Activated gamma-delta T cell (primary cell): ENCODE results near the gene MUC5B.

Experiments used
- DNase-seq: peaks from one replicate; lab custom pipeline; 2025; lab: John Stamatoyannopoulos, UW

MUC5B gene

DNA sequence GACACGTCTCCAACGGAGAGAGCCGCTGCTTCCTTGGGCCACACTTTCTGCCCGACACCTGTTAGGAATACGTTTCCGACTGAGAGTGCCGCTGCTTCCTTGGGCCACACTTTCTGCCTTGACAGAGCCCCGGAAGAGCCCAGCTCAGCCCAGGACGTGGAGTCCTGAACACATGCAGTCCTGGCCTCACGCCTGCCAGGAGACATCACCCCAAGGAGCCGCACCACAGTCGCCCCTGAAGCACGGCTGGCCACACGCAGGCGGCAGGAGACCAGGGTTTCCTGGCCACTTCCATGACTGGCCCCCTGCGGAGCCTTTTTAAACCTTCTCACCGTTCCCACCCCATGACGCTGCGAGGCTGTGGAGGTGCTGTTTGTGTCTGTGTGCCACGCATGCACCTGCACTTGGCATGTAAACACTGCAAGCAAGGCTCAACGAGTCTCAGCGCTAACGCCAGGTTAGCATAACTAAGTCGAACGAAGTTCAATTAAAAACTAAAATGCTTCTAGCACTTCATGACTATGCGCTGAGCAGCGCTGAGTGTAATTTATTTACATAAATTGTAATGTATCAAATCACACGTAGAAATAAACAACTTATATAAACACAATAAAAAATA is 77.8 kb downstream of the MUC5B start:
- no peak for DNase-seq

DNA sequence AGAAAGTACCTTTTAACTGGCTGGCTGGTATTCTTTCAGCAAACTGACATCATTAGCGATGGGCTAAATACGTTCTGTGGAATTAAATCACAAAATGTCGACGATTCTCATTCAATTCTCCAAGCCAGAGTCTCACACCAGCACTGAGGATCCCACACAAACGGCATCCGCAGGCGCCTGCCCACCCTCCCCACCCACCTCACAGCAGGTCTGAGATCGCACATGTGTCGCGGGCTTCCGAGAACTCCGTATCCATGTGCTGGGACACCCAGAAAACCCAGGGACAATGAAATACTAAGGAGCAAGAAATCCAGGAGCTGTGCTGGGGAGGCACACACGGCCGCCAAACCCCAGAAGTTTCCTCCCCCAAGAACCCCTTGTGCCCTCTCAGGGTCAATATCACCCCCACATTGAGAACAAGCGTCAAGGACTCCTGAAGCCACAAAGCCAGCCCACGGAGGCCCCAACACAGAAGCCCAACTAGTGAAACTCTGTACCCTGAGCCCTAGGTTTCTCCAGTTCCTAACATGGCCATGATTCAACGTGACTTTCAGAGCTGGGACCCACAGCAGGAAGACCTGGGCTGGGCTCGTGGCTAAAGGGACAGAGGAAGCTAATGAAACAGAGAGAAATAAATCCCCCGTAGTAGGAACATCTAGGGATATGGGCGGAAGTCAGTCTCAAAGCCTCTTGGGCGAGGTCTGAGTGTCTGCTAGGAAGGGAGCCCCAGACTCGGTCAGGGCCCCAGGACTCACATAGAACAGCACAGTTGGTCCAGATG is 78.5 kb downstream of the MUC5B start:
- DNase-seq: no peak

DNA sequence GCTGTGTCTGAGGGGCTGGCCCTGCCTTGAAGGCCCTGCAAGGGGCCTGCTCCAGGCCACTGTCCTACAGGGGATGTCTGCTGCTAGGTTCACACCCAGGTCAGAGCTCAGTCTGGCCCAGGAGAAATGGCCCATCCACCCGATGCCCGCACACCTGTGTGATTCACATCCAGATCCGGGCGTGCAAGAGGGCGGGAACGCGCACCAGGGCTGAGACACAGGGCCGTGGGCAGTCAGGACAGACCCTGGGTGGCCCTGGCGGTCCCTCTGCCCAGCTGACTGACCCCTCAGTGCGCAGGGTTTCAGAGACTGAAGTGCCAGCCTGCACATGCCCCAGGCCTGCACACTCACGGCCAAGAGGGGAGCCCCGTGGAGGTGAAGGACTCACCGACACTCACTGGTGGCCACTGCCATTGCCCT is 79.2 kb downstream of the MUC5B start:
- no peak for DNase-seq

DNA sequence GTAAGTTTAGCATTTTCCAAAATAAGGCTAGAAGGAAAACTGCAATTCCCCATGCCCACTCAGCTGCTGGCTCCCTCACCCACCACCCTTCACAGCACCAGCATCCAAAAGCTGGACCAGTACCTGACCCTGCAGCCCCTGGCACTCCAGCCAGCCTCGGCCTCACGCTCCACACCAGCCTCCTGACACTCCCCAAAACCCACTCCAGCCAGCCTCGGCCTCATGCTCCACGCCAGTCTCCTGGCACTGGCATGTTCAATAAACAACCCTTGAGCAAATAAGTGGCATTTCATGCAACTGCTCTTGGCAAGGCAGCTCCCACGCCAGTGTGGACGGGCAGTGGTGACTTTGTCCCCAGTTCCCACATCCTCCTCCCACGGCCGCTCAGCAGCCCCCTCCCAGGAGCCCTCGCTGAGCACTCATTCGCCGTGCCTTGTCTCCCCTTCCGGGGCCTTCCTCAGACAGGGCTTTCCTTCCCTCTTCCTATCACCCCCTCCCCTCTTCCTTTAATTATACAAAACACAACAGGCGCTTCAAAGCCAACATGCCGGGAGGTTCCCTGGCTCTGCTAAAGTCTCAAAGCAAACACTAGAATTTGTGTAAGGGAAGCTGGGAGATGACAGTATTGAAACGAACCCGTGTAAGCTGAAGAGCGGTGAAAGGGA is 79.7 kb downstream of the MUC5B start:
- no peak for DNase-seq

DNA sequence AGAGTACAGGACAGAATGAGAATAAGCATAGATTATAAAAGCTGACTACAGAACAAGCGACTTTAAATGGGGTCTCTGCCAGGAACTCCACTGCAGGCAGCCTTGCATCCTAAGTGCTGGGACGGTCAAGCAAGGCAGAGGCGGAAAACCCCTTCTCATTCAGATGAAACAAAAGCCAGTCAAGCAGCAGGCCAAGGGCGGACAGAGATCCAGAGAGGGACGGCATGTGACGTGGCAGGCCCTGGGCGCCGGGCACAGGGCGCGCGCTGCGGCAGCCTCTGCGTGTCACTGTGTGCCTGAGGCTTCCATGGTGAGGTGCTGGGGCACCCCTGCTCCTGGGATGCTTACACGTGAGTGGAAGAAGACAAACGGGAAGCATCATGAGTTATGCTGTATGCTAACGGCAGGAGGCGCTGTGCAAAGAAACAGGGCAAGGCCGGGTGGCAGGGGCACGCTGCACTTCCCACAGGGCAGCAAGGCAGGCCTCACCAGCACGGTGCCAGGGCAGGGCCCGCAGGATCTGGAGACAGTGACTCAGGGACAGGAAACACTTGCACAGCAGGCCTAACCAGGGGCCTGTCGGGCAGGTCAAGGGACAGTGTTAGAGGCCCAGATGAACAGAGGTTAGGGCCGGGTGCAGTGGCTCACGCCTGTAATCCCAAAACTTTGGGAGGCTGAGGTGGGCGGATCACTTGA is 80.4 kb downstream of the MUC5B start:
- no peak for DNase-seq

DNA sequence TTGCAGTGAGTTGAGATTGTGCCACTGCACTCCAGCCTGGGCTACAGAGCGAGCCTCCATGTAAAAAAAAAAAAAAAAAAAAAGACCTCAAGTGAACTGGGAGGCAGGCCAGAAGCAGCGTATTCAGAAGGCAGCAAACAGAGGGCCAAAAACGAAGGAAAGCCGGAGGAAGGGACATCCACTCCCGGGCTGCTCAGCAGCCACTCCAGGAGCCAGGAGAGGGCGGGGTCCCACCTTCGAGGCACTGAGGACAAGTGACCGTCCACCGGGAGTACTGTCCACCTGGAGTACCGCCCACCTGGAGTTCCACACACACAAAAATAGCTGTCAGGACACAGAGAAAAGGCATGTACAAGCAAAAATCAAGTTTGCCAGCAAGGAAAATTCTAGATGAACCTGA is 81.1 kb downstream of the MUC5B start:
- no peak for DNase-seq

DNA sequence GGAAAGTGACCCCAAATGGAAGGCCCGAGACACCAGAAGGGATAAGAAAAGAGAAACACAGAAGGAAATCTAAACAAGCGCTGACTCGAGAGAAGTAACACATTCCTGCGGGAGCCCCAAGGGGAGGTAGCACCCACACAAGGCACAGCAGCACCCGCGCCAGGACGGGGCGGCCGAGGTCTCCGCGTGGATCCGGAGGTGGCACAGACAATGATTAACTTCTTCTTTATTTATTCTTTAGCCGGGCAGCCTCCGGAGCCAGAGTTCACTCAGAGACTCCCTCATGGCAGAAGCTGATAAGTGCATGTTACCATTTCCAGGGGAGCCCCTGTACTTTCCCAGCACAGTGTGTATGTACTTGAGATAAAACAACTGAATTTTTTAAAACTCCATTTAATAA is 81.5 kb downstream of the MUC5B start:
- DNase-seq: no peak

DNA sequence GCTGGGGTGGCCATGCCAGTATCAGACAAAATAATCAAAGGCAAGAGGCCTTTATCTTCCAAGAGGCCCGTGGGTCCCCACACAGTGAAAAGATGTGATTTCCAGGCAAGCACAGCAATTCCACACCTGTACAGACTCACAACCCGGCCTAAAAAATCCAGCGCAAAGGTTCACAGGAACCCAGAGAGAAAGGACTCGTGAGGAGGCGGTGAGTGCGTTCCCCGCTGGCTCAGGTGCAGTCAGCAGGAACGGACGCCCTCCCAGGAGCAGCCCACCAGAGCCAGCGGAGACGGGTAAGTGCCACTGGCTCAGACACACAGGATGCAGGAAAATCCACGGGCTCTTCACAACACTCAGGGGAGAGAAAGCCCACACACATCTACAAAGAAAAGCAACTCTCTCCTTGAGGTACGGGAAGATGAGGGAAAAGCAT is 82.2 kb downstream of the MUC5B start:
- no peak for DNase-seq

DNA sequence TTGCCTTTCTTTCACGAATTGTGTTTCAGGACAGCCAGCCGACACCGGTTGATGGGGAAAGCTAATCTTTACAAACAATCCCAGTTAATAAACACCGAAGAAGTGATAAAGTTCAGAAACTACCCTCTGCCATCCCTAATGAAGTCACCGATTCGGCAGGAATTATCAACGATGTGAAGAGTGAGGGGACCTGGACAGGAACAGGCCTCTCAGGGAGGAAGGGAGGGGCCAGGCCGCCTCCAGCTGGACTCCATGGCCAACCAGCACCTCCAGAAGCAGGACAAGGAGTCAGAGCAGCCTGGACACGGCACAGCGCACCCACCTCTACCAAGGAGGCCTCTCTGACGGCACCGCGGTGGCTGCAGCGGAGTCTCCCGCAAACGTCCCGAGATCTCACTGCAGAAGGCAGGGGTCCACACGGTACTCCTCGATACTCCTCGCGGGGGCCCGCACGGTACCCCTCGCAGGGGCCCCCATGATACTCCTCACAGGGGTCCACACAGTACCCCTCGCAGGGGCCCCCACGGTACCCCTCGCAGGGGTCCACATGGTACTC is 82.7 kb downstream of the MUC5B start:
- no peak for DNase-seq

DNA sequence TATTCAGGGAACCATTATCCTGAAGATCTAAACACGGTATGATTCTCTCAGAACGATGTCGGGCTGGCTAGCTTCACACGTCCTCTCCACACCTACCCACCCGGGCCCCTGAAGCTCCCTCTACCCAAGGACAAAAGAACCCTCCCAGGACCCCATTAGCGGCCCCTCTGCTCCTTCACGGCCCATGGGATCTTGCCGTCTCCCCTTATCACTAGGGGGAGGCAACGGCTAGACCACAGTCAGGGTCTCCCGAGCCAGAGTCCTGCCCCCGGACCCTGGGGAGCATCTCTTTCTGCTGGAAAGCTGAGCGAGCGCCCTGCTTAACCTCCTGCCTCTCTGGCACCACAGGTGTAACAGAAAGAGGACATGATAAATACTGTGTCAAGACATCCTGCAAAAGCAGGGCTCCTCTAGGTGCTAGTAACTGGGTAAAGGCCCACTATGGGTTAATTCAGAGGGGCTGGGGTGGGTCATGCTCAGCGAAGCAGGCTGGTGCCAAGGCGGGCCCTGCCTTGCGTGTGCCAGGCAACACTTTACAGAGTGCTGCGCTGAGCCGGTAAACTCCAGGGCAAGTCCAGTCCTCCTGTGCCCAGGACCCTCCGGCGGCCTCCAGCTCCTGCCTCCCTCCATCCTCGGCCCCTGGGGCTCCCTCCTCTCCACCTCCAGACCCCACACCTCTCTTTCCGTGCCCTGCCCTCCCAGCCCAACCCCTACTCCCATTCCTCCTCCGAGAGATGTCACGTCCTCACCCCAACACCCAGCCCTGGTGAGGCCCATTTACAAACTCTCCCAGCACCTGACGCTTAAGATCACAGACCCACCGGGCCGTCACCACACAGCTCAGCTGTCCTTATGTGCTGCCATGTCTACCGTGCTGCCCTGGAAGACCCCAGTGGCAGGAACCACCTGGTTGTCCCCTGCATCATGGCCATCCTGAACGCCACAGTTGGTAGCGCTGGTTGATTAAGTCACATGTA is 83.6 kb downstream of the MUC5B start:
- DNase-seq: no peak

DNA sequence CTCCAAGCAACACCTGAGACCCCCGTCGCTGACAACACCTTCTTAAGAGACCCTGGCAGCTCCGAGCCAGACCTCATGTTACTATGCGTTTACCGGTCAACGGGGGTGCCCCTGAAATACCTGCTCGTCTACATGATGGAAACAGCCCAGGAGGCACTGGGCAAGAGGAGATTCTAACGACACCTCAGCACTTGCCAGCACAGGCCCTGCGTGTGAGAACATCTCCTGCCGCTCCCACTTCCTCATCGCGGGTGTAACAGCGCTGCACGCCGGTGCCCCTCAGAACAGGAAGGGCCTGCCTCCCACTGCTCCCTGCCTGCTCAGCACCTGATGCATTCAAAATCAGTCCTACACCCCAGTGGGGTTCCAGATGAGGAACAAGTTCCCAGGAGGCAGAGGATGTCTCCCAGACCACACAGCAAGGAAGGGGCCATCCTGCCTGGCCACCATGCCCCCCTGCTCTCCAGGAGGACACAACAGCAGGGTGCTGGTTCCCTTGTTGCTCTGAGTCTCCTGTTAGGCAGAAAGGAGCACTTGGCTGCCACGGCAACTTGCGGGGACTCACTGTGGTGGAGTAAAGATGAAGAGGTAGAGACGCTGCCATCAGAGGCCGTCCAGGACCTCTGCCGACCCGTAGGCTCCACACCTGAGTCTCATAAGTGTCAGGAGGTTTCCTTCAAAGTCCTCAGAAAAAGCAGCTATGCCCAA is 84.5 kb downstream of the MUC5B start:
- no peak for DNase-seq

DNA sequence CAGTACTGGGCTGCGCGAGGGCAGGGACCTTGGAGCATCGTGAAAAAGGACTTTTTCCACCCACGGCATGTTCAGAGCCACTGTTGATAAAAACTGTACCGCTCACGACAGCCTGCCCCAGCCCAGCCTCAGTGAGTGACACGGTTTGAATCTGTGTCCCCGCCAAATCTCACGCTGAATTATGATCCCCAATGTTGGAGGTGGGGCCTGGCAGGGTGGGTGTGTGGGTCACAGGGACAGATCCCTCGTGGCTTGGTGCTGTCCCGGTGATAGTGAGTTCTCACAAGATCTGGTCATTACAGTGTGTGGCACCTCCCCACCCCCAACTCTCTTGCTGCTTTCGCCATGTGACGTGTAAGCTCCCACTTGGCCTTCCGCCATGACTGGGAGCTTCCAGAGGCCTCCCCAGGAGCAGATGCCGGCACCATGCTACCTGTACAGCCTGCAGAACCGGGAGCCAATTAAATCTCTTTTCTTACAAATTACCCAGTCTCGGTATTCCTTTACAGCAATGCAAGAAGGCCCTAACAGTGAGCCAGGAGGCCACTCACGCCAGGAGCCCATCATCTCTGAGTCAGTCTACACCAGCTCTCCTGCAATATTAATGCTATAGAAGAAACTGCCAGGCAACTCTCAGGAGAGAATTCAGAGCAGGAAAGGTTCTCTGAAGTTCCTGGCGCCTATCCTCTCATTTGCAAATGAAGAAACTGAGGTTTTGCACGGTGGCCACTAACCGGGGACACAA is 85.3 kb downstream of the MUC5B start:
- DNase-seq: no peak

DNA sequence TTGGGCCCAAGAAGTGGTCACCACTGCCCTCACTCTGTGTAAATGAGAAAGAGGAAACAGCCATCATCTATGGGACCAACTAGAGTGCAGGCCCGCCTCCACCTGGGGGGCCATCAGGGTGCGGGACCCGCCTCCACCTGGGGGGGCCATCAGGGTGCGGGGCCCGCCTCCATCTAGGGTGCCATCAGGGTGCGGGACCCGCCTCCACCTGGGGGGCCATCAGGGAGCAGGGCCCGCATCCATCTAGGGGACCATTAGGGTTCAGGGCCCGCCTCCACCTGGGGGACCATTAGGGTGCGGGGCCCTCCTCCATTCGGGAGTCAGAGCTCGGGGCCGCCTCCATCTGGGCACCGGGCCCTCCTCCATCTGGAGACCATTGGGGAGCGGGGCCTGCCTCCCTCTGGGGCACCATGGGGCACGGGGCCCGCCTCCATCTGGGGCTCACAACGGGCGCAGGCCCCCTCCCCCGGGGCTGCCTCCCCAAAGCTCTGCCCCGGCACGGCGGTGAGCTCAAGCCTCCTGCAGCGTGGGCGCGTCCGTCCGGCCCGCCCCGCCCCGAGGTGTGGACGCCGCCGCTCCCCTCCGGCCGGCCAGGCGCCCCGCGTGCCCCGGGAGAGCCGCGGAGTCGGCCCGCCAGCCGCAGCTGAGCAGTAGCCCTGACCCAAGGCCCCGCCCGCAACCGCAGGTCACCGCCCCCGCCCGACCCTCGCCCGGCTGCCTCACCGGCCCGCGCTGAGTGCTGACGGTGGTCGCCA is 86.1 kb downstream of the MUC5B start:
- DNase-seq: no peak

DNA sequence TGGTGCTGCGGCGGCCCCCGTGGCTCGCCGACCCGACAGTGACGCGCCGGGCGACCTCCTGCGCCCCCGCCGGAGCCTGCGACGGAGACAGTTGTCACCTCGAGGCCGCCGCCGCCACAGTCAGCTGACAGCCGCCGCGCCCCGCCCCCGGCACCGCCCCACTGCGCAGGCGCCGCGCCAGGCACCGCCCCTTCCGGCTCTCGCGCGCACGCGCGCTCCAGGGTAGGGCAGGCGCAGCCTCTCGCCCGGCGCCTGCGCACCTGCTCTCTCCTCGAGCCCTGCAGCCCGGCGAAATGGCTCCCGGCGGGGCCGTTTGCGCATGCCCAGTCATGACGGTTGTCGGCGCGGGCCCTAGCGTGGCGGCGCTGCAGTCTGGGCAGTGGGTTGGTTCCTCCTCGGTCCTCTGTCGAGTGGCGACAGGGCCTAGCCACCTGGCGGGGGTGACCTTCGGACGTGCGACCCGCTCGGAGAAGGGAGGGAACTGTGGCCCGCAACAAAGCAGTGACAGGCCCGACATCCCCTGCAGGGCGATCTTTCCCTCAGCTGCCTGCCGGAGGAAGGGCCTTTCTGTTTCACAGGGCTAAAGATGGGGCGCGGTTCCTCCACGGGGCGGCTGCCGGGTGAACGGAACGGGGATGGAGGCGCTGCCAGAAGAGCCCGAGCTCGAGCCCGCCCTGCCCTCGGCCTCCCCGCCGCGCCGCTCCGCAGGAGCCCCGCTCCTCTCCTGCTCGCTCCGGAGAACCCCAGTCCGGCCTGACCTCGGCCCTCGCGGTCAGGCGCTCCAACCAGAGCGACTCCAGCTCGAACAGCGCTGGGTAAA is 86.8 kb downstream of the MUC5B start, which contains the start of gene TOLLIP:
Gene TOLLIP, minus strand, starts transcription at position 135 of the 820 bp plus-strand sequence. Its CDS starts 134 bp downstream, at position 1.
- peak; percentile 98 for DNase-seq

DNA sequence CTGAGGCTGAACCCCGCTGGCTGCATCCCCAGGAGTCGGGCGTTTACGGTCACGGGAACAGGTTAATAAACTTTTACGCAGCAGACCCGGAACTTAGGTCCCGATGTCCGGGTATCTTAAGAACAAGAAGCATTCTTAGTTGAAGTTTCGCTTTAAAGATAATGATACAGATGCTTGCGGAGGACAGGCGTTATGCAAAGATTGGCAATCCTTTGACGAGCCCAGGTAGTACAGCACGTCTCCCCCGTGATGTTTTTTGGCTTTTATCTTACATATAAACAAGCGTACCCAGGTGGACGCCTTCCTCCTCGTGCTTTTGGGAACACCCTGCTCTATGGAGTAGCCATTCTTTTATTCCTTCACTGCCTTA is 87.4 kb downstream of the MUC5B start:
- no peak for DNase-seq

DNA sequence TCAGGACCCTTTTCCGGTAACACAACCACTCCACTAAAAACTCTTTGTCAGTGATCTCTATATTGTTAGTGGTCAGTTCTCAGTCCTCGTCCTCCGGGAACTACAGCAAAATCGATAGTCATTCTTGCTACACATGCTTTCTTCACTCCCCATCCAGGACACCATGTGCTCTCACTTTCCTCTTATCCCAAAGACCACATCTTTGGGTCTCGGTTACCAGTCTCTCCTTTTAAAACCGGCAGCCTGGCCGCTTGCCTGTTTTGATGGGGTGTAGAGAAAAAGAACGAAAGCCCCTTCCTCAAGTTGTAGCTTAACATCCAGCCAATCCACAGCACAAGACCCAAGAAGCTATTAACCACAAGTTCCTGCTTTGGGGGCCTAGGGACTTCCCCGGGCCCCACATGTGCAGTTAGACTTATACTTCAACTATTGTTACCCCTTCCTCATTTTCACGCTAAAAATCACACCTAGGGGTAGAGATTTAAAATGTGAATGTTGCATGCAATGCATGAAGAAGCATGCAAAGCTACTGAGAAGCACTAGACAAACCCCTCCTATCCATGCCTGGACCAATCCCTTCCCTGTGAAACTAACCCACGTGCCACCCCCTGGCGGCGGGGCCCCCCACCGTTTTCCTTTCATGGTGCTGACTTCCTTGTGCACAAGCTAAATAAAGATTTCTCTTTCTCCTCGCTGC is 88.1 kb downstream of the MUC5B start:
- no peak for DNase-seq
